ENCODE data around the gene SLC41A2. TPM values are rescaled to one million over a fixed set of nuclear protein-coding genes. Genes with fewer than 3 reads are reported as not detected.
A peak's percentile ranks its signal among the peaks of the same experiment; 100 is the strongest.

SLC41A2 gene
- total and polyA plus RNA-seq, 8 donors, result 2.5 to 35.7 (median 4.2) TPM

DNA sequence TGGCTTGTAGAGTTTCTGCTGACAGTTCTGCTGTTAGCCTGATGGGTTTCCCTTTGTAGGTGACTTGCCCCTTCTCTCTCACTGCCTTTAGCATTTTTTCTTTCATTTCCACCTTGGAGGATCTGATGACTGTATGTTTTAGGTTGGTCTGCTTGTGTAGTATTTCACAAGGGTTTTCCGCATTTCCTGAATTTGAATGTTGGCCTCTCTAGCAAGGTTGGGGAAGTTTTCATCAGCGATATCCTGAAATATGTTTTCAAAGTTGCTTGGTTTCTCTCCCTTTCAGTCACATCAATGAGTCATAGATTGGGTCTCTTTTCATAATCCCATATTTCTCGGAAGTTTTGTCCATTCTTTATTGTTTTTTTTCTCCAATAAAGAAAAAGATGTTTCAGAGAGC, 39.5 kb upstream of the SLC41A2 start:
- H3K36me3 ChIP-seq, result peaks cover 0 to 67% of the 10 kb centered on the region in 2 donors
- DNase-seq, result no peak
- H3K9me3 ChIP-seq, result no peaks in the 10 kb centered on the region
- no peaks in the 10 kb centered on the region for H3K4me1 ChIP-seq
- H3K27me3 ChIP-seq, result no peaks in the 10 kb centered on the region
- intact Hi-C loops (cut with DNase I), result no loop called here
- H3K4me3 ChIP-seq, result no peak overlapping the region
- no peak overlapping the region for H3K27ac ChIP-seq
- TF ChIP-seq, protein P1, sequence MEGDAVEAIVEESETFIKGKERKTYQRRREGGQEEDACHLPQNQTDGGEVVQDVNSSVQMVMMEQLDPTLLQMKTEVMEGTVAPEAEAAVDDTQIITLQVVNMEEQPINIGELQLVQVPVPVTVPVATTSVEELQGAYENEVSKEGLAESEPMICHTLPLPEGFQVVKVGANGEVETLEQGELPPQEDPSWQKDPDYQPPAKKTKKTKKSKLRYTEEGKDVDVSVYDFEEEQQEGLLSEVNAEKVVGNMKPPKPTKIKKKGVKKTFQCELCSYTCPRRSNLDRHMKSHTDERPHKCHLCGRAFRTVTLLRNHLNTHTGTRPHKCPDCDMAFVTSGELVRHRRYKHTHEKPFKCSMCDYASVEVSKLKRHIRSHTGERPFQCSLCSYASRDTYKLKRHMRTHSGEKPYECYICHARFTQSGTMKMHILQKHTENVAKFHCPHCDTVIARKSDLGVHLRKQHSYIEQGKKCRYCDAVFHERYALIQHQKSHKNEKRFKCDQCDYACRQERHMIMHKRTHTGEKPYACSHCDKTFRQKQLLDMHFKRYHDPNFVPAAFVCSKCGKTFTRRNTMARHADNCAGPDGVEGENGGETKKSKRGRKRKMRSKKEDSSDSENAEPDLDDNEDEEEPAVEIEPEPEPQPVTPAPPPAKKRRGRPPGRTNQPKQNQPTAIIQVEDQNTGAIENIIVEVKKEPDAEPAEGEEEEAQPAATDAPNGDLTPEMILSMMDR (IDR thresholded peaks at IDR 0.05), result no peak
- no peak for ATAC-seq

GRCh38 chr12:104994336-104994735, 36.2 kb upstream of the SLC41A2 start:
- intact Hi-C loops (cut with DNase I), result no loop called here
- H3K27ac ChIP-seq, result no peak overlapping the region
- no peaks in the 10 kb centered on the region for H3K9me3 ChIP-seq
- ATAC-seq, result no peak
- no peak for DNase-seq
- H3K4me3 ChIP-seq, result no peak overlapping the region
- peaks cover 0 to 58% of the 10 kb centered on the region in 2 donors for H3K36me3 ChIP-seq
- TF ChIP-seq, protein P1 (IDR thresholded peaks at IDR 0.05), result no peak
- H3K27me3 ChIP-seq, result no peaks in the 10 kb centered on the region
- no peaks in the 10 kb centered on the region for H3K4me1 ChIP-seq

- Histone ChIP-seq H3K9me3 (no peaks in the 10 kb centered on the region), H3K36me3 (peaks cover 0 to 47% of the 10 kb centered on the region in 2 donors), H3K4me1 (peaks cover 11 to 17% of the 10 kb centered on the region in 2 donors), H3K4me3 (no peak overlapping the region), H3K27me3 (no peaks in the 10 kb centered on the region), H3K27ac (no peak overlapping the region)
- ATAC-seq (no peak), DNase-seq (no peak)
- intact Hi-C loops (cut with DNase I), result no loop called here
- TF ChIP-seq, protein P1 (IDR thresholded peaks at IDR 0.05), result no peak
Measured at GRCh38 chr12:104991565-104992128, 33.6 kb upstream of the SLC41A2 start.

DNA sequence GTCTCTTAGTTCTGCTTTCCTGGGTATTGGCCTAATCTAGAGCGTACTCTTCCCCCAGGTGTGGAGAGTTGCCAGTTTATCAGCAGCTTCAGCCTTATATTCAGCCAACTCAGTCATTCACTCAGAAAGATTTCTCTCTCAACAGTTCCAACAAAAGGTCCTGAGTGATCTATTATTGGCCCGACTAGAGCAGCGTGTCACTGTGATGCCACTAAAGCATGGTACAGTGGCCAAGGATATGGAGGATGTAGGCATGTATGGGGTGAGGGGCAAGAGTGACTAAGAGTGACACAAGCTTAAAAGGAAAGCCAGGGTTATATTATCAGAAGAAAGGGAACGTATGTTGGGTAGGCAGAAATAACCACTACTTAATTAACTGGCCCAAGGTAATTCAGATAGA, 32.9 kb upstream of the SLC41A2 start:
- H3K36me3 ChIP-seq, result peaks cover 0 to 42% of the 10 kb centered on the region in 2 donors
- DNase-seq (no peak), ATAC-seq (no peak)
- H3K4me1 ChIP-seq, result peaks cover 11 to 20% of the 10 kb centered on the region in 2 donors
- H3K27me3 ChIP-seq, result no peaks in the 10 kb centered on the region
- intact Hi-C loops (cut with DNase I), result no loop called here
- no peaks in the 10 kb centered on the region for H3K9me3 ChIP-seq
- TF ChIP-seq, protein P1 (IDR thresholded peaks at IDR 0.05), result no peak
- H3K4me3 ChIP-seq, result no peak overlapping the region
- no peak overlapping the region for H3K27ac ChIP-seq

DNA sequence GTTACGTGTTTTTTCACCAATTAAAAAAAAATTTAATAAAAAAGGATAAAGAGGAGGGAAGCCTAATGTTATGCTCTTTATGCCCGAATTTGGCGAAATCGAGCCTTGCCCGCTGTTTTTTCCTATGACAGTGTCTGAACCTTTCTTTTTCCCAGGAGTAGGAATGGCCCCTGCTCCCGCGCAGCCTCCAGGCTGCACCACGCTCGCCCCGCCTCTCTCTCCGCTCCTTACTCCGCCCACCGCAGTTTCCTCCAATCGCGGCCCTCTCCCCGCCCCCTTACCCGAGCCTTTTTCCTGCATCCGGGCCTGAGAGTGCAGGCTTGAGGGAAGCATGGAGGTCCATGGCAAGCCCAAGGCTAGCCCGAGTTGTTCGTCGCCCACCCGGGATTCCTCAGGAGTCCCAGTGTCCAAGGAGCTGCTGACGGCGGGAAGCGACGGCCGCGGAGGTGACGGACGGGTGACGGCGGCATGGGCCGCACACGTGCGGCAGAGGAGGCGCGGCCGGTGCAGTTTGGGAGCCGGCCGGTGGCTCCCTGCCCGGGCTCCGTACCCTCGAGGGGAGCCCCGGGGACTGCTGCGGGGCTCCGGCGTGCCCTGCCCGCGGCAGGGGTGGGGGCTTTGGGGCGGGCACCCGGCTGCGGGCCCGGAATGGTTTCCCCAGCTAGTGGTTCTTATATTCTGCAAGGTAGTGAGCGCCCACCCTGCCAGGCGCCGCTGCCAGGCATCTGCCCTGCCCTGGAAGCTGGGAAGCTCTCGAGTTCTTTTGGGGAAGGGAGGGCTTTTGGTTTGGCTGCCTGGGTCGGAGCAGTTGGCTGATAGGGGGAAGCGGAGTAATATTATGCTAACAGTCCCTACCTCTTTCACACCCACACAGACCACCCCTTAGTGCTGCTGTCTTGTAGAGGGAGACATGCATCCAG, 28.2 kb upstream of the SLC41A2 start, which contains the start of gene NOPCHAP1:
Gene NOPCHAP1 (plus strand): TSS at position 295 of the 920 bp plus-strand sequence. CDS start 37 bp downstream, at position 332.
- peak within 1 kb of the TSS; percentile 99 for H3K4me3 ChIP-seq
- H3K27ac ChIP-seq, result peak within 1 kb of the TSS; percentile 57 to 76
- peaks cover 15 to 26% of the 10 kb centered on the region in 2 donors for H3K4me1 ChIP-seq
- peak; percentile 100 for ATAC-seq
- H3K36me3 ChIP-seq, result no peaks in the 10 kb centered on the region
- H3K27me3 ChIP-seq, result no peaks in the 10 kb centered on the region
- intact Hi-C loops (cut with DNase I), result no loop called here
- TF ChIP-seq, protein P1 (IDR thresholded peaks at IDR 0.05), result no peak
- DNase-seq, result peak; percentile 85 to 96 (median 92)
- no peaks in the 10 kb centered on the region for H3K9me3 ChIP-seq
